Bronchial epithelial cell (primary cell): ENCODE results near the gene FAM13A. TPM values are rescaled to one million over a fixed set of nuclear protein-coding genes. Genes with fewer than 3 reads are reported as not detected.

Experiments used
- DNase-seq: peaks from one replicate; pipeline ENCODE4 v3.0.0-alpha.2; 2010; ENCODE audit warnings: low read depth
- FAIRE-seq: peaks from 2 replicates; lab custom pipeline; 2011; peaks lifted over from hg19 to GRCh38; lab: Jason Lieb, UNC
- H3K27me3 ChIP-seq: 2 replicates; pipeline ENCODE4 v1.5.1; 2011; ENCODE audit warnings: low read length; ENCODE audit not compliant: control insufficient read depth, insufficient read depth
- H3K36me3 ChIP-seq: 2 replicates; pipeline ENCODE4 v1.5.1; 2011; ENCODE audit warnings: low read length; ENCODE audit not compliant: control insufficient read depth, insufficient read depth
- H3K4me3 ChIP-seq: 2 replicates; pipeline ENCODE4 v1.5.1; 2011; ENCODE audit warnings: mild to moderate bottlenecking, low read depth, low read length, control low read depth
- CTCF ChIP-seq: IDR thresholded peaks from 2 replicates; pipeline ENCODE4 v1.5.1; 2011; ENCODE audit warnings: mild to moderate bottlenecking, moderate library complexity, low read length, control low read depth, inconsistent platforms; ENCODE audit not compliant: insufficient read depth, severe bottlenecking
- total RNA-seq: library from RNA; depleted of rRNA; stranded (reverse); fragments of >200 nt; gene quantifications from 2 replicates; pipeline ENCODE4 v1.2.1, GENCODE V29; 2014

Gene FAM13A
- total RNA-seq, 1 donor from 2014 or later: 5.8 TPM

GRCh38 chr4:88955580-88956380, 101.2 kb downstream of the FAM13A start:
- peak; percentile 15 for DNase-seq
- Histone ChIP-seq H3K27me3 (no peaks in the 10 kb centered on the region), H3K36me3 (no peaks in the 10 kb centered on the region), H3K4me3 (no peak overlapping the region)
- TF ChIP-seq CTCF: no peak
- no peak for FAIRE-seq

GRCh38 chr4:88953400-88953799, 103.6 kb downstream of the FAM13A start:
- FAIRE-seq (no peak), DNase-seq (peak; percentile 29)
- no peaks in the 10 kb centered on the region for H3K36me3 ChIP-seq
- no peak for TF ChIP-seq CTCF
- H3K4me3 ChIP-seq: no peak overlapping the region
- no peaks in the 10 kb centered on the region for H3K27me3 ChIP-seq

- TF ChIP-seq CTCF: no peak
- no peaks in the 10 kb centered on the region for H3K36me3 ChIP-seq
- no peak for FAIRE-seq
- no peak overlapping the region for H3K4me3 ChIP-seq
- H3K27me3 ChIP-seq: no peaks in the 10 kb centered on the region
- DNase-seq: no peak
These were observed 104.9 kb downstream of the FAM13A start for GRCh38 chr4:88952081-88952480.

- H3K4me3 ChIP-seq: no peak overlapping the region
- H3K36me3 ChIP-seq: no peaks in the 10 kb centered on the region
- FAIRE-seq (no peak), DNase-seq (no peak)
- no peak for TF ChIP-seq CTCF
- no peaks in the 10 kb centered on the region for H3K27me3 ChIP-seq
These were observed 107.4 kb downstream of the FAM13A start for GRCh38 chr4:88949605-88950004.

- TF ChIP-seq CTCF: no peak
- no peak for FAIRE-seq
- H3K4me3 ChIP-seq: no peak overlapping the region
- H3K36me3 ChIP-seq: no peaks in the 10 kb centered on the region
- no peaks in the 10 kb centered on the region for H3K27me3 ChIP-seq
- DNase-seq: no peak
These were observed 116.5 kb downstream of the FAM13A start for GRCh38 chr4:88940506-88940905.
